ENCODE measurements around the gene AKR1C3. TPM values are rescaled to one million over a fixed set of nuclear protein-coding genes. Genes with fewer than 3 reads are reported as not detected.
"Not testable (repeated sequence)": the region's sequence is repeated elsewhere in the genome, so short reads cannot be mapped to it uniquely, and the experiment has no call there.

Gene AKR1C3
- total and polyA plus RNA-seq, 2 donors (not counting 3 experiments of a cell fraction or from before 2014, with no cell fraction given) = 27.4 to 32.2 TPM

DNA sequence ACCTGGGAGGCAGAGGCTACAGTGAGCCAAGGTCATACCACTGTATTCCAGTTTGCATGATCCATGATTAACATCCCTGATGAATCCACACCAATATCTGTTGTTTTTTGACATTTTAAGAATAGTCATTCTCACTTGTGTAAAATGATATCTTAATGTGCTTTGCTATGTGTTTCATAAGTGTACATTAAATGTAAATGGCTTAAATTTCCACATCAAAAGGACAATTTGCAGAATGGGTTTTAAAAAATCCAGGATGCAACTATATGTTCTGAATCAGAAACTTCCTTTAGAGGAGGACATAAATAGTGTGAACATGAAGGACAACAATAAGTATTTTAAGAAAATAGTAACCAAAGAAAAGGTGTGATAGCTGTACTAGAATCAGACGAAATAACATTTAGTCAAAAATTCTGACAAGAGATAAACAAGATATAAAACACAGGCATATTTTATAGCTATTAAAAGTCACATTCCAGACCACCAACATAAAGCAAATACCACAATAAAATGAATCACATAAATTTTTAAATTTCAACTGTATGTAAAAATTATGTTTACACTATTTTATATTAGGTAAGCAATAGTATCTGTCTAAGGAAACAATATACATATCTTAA lies 42.4 kb downstream of the AKR1C3 start:
- POLR2A ChIA-PET = no interaction called here
- no peaks in the 10 kb centered on the region for H4K20me1 ChIP-seq (replicated peaks; ENCODE audit: control insufficient read depth, extremely low read depth, insufficient read depth, low read length)
- H3K27me3 ChIP-seq (ENCODE audit: control insufficient read depth in 2 of 2, insufficient read depth in 2 of 2, low read length in 2 of 2) = no peaks in the 10 kb centered on the region
- no peaks in the 10 kb centered on the region for H3K4me1 ChIP-seq (ENCODE audit: control insufficient read depth, extremely low read depth, insufficient read depth, low read length)
- no peak overlapping the region for H3K27ac ChIP-seq (ENCODE audit: insufficient read depth, low read depth, low read length)
- H3K9me1 ChIP-seq (replicated peaks; ENCODE audit: control insufficient read depth, extremely low read depth, insufficient read depth, low read length) = no peaks in the 10 kb centered on the region
- dilution Hi-C loops (cut with MboI; ENCODE audit: extremely low pct_ligation_motif_present, low sequenced_read_pairs) (no loop called here), intact Hi-C loops (cut with micrococcal nuclease) (no loop called here)
- TF ChIP-seq FOS (IDR thresholded peaks at IDR 0.05; ENCODE audit: borderline replicate concordance, insufficient read depth, low read length) = no peak
- TF ChIP-seq, protein P1, sequence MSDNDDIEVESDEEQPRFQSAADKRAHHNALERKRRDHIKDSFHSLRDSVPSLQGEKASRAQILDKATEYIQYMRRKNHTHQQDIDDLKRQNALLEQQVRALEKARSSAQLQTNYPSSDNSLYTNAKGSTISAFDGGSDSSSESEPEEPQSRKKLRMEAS (IDR thresholded peaks at IDR 0.05; ENCODE audit: insufficient read depth, insufficient read length) = no peak
- TF ChIP-seq MYC (IDR thresholded peaks at IDR 0.05; ENCODE audit: low read depth, low read length) = no peak
- no peak for TF ChIP-seq POLR2AphosphoS5 (IDR thresholded peaks at IDR 0.05; ENCODE audit: insufficient read depth, low read depth, low read length)
- TF ChIP-seq EZH2 (IDR thresholded peaks at IDR 0.05; ENCODE audit: borderline replicate concordance, low read depth, low read length, severe bottlenecking) = no peak
- TF ChIP-seq GATA2 (IDR thresholded peaks at IDR 0.05; ENCODE audit: insufficient read depth, insufficient read length, low read depth, low read length) = no peak
- no peak for TF ChIP-seq JUN (IDR thresholded peaks at IDR 0.05; ENCODE audit: borderline replicate concordance, insufficient read depth, insufficient read length, low read depth)
- no peak for TF ChIP-seq POLR2A (IDR thresholded peaks at IDR 0.05; ENCODE audit: low read depth, low read length)
- TF ChIP-seq, protein P2, sequence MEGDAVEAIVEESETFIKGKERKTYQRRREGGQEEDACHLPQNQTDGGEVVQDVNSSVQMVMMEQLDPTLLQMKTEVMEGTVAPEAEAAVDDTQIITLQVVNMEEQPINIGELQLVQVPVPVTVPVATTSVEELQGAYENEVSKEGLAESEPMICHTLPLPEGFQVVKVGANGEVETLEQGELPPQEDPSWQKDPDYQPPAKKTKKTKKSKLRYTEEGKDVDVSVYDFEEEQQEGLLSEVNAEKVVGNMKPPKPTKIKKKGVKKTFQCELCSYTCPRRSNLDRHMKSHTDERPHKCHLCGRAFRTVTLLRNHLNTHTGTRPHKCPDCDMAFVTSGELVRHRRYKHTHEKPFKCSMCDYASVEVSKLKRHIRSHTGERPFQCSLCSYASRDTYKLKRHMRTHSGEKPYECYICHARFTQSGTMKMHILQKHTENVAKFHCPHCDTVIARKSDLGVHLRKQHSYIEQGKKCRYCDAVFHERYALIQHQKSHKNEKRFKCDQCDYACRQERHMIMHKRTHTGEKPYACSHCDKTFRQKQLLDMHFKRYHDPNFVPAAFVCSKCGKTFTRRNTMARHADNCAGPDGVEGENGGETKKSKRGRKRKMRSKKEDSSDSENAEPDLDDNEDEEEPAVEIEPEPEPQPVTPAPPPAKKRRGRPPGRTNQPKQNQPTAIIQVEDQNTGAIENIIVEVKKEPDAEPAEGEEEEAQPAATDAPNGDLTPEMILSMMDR (IDR thresholded peaks at IDR 0.05; ENCODE audit: extremely low read depth in 1 of 2, insufficient read depth in 1 of 2, low read depth in 1 of 2, low read length in 2 of 2) = no peak
- no peak overlapping the region for H3K9ac ChIP-seq (replicated peaks; ENCODE audit: extremely low read depth, insufficient read depth, low read length)
- no peak overlapping the region for H2AFZ ChIP-seq (ENCODE audit: low read depth, low read length)
- no peaks in the 10 kb centered on the region for H3K79me2 ChIP-seq (ENCODE audit: control insufficient read depth, insufficient read depth, low read length)
- DNase-seq (ENCODE audit: low read depth, low spot score) (no peak), FAIRE-seq (no peak)
- no peak overlapping the region for H3K4me3 ChIP-seq (replicated peaks in 1 of 3; ENCODE audit: insufficient read depth in 1 of 3, low read depth in 1 of 3, low read length in 3 of 3)
- no peak overlapping the region for H3K4me2 ChIP-seq (ENCODE audit: insufficient read depth, low read length)
- CTCF ChIA-PET = no interaction called here
- H3K9me3 ChIP-seq (replicated peaks; ENCODE audit: control insufficient read depth, insufficient read depth, low read length) = no peaks in the 10 kb centered on the region
- no TSS peak for BruUV-seq (replicated peaks)
- no peaks in the 10 kb centered on the region for H3K36me3 ChIP-seq (ENCODE audit: control insufficient read depth in 2 of 2, extremely low read depth in 1 of 2, insufficient read depth in 2 of 2, low read length in 2 of 2)

DNA sequence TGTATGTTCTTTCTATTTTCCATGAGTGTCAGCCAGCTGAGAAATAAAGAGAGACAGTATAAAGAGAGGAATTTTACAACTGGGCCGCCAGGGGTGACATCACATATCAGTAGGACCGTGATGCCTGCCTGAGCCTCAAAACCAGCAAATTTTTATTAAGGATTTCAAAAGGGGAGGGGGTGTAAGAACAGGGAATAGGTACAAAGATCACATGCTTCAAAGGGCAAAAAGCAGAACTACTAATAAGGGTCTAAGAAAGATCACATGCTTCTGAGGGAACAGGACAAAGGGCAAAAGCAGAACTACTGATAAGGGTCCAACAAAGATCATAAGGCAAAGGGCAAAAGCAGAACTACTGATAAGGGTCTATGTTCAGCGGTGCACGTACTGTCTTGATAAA lies 43.5 kb downstream of the AKR1C3 start:
- H3K9ac ChIP-seq (replicated peaks; ENCODE audit: extremely low read depth, insufficient read depth, low read length); H3K9me1 ChIP-seq (replicated peaks; ENCODE audit: control insufficient read depth, extremely low read depth, insufficient read depth, low read length); H3K4me3 ChIP-seq (replicated peaks in 1 of 3; ENCODE audit: insufficient read depth in 1 of 3, low read depth in 1 of 3, low read length in 3 of 3); FAIRE-seq; H3K4me1 ChIP-seq (ENCODE audit: control insufficient read depth, extremely low read depth, insufficient read depth, low read length); H3K79me2 ChIP-seq (ENCODE audit: control insufficient read depth, insufficient read depth, low read length); POLR2A ChIA-PET; H4K20me1 ChIP-seq (replicated peaks; ENCODE audit: control insufficient read depth, extremely low read depth, insufficient read depth, low read length); H2AFZ ChIP-seq (ENCODE audit: low read depth, low read length); H3K27me3 ChIP-seq (ENCODE audit: control insufficient read depth in 2 of 2, insufficient read depth in 2 of 2, low read length in 2 of 2); DNase-seq (ENCODE audit: low read depth, low spot score); H3K27ac ChIP-seq (ENCODE audit: insufficient read depth, low read depth, low read length); CTCF ChIA-PET; H3K36me3 ChIP-seq (ENCODE audit: control insufficient read depth in 2 of 2, extremely low read depth in 1 of 2, insufficient read depth in 2 of 2, low read length in 2 of 2); intact Hi-C loops (cut with micrococcal nuclease); H3K9me3 ChIP-seq (replicated peaks; ENCODE audit: control insufficient read depth, insufficient read depth, low read length); H3K4me2 ChIP-seq (ENCODE audit: insufficient read depth, low read length); BruUV-seq (replicated peaks); dilution Hi-C loops (cut with MboI; ENCODE audit: extremely low pct_ligation_motif_present, low sequenced_read_pairs): not testable (repeated sequence)
